RWPE2 (cell line): ENCODE results near the gene DIP2C.
A peak's percentile ranks its signal among the peaks of the same experiment; 100 is the strongest.

Source experiments
- ATAC-seq: fragments of 200-7000 bp; cut with Tn5 transposase; 3 replicates; pipeline ENCODE4 v1.9.1; 2021; ENCODE audit warnings: low read depth
- DNase-seq: peaks from one replicate; pipeline ENCODE4 v3.0.0-alpha.2; 2020; ENCODE audit warnings: low spot score
- H3K27ac ChIP-seq: fragments of 450-650 bp; 2 replicates; pipeline ENCODE4 v1.5.1; 2017; ENCODE audit warnings: mild to moderate bottlenecking; ENCODE audit not compliant: poor library complexity, severe bottlenecking
- H3K27me3 ChIP-seq: fragments of 250-450 bp; sonication (Bioruptor Pico); 2 replicates; pipeline ENCODE4 v1.5.1; 2021; ENCODE audit warnings: mild to moderate bottlenecking, moderate library complexity; ENCODE audit not compliant: insufficient read depth, poor library complexity, severe bottlenecking
- H3K36me3 ChIP-seq: fragments of 250-450 bp; sonication (Bioruptor Pico); 2 replicates; pipeline ENCODE4 v1.5.1; 2020; ENCODE audit warnings: low read depth, mild to moderate bottlenecking, moderate library complexity
- H3K4me1 ChIP-seq: fragments of 250-450 bp; sonication (Bioruptor Pico); 2 replicates; pipeline ENCODE4 v1.5.1; 2021; ENCODE audit warnings: mild to moderate bottlenecking, moderate library complexity; ENCODE audit not compliant: insufficient read depth, poor library complexity, severe bottlenecking
- H3K4me3 ChIP-seq: fragments of 250-450 bp; sonication (Bioruptor Pico); 2 replicates; pipeline ENCODE4 v1.5.1; 2021; ENCODE audit warnings: mild to moderate bottlenecking, moderate library complexity; ENCODE audit not compliant: severe bottlenecking
- H3K9me3 ChIP-seq: fragments of 250-450 bp; sonication (Bioruptor Pico); 2 replicates; pipeline ENCODE4 v1.5.1; 2021; ENCODE audit warnings: mild to moderate bottlenecking, moderate library complexity; ENCODE audit not compliant: severe bottlenecking
- TF ChIP-seq, protein P1 (sequence below): fragments of 450-650 bp; IDR thresholded peaks from one replicate; pipeline ENCODE4 v1.5.1; 2017; ENCODE audit warnings: mild to moderate bottlenecking, moderate library complexity; ENCODE audit not compliant: poor library complexity, severe bottlenecking

Gene DIP2C

DNA sequence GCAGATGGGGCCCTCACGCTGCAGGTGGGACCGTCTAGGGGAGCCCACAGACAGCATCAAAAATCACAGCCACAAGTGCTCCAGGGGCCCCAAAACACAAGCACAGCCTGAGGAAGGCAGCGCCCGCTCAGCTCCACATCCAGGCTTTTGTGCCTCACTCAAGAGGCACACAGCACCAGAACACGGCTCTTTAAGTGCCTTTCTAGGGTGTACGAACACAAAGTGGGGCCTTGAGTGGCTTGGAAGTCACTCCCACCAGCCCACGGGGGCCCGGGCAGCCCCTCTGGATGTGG lies 65.2 kb downstream of the DIP2C start:
- Histone ChIP-seq H3K27ac (no peak overlapping the region), H3K27me3 (no peaks in the 10 kb centered on the region), H3K36me3 (no peaks in the 10 kb centered on the region), H3K4me3 (no peak overlapping the region), H3K9me3 (no peaks in the 10 kb centered on the region), H3K4me1 (peaks cover 2% of the 10 kb centered on the region)
- TF ChIP-seq, protein P1, sequence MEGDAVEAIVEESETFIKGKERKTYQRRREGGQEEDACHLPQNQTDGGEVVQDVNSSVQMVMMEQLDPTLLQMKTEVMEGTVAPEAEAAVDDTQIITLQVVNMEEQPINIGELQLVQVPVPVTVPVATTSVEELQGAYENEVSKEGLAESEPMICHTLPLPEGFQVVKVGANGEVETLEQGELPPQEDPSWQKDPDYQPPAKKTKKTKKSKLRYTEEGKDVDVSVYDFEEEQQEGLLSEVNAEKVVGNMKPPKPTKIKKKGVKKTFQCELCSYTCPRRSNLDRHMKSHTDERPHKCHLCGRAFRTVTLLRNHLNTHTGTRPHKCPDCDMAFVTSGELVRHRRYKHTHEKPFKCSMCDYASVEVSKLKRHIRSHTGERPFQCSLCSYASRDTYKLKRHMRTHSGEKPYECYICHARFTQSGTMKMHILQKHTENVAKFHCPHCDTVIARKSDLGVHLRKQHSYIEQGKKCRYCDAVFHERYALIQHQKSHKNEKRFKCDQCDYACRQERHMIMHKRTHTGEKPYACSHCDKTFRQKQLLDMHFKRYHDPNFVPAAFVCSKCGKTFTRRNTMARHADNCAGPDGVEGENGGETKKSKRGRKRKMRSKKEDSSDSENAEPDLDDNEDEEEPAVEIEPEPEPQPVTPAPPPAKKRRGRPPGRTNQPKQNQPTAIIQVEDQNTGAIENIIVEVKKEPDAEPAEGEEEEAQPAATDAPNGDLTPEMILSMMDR: no peak
- no peak for DNase-seq
- peak; percentile 15; the same call in 2 of the 3 replicates for ATAC-seq

DNA sequence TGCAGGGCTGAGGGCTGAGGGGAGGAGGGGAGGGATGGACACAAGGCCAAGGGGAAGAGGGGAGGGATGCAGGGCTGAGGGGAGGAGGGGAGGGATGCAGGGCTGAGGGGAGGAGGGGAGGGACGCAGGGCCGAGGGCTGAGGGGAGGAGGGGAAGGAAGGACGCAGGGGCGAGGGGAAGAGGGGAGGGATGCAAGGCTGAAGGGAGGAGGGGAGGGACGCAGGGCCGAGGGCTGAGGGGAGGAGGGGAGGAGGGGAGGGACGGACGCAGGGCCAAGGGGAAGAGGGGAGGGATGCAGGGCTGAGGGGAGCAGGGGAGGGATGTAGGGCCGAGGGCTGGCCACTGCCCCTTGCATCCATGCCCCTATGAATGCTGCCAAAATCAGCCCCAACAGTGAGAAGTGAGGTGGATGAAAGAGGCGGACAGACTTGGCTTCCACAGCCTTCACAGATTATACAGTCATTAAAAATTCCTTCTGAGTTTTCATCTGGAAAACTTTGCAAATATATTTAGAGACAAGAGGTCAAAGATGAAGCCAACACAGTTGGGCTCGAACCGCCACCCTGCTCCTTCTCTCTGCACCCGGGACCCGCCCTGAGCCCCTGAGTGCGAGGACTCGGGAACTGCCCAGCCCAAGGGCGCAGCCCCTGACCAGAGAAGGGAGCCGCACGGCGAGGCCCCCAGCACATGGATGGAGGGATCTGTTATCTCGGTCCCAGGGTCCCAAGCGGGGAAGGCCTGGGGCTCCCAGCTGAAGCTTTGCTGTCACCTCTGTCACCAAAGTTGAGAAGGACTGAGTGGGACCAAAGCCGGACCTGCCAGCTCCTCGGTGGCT lies 65.8 kb downstream of the DIP2C start:
- Histone ChIP-seq H3K27me3 (no peaks in the 10 kb centered on the region), H3K27ac (no peak overlapping the region), H3K9me3 (no peaks in the 10 kb centered on the region), H3K4me3 (no peak overlapping the region), H3K36me3 (no peaks in the 10 kb centered on the region), H3K4me1 (peaks cover 2% of the 10 kb centered on the region)
- DNase-seq (no peak), ATAC-seq (no peak)
- TF ChIP-seq, protein P1: no peak

DNA sequence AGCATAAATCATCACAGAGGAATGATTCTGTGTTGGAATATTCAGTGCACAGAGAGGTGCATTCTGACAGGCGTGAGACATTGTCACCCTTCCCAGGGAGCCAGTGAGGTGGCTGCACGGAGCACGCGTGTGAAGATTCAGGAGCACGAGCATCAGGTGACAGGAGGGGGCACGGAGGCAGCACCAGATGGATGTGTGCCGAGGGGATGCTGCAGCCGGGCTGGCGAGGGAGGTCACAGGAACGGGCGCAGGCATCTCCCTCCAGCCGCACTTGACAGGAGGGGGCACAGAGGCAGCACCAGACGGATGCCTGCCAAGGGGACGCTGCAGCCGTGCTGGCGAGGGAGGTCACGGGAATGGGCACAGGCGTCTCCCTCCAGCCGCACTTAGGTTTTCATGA lies 66.5 kb downstream of the DIP2C start:
- TF ChIP-seq, protein P1: no peak
- H3K4me1 ChIP-seq: peaks cover 2% of the 10 kb centered on the region
- DNase-seq: no peak
- no peaks in the 10 kb centered on the region for H3K9me3 ChIP-seq
- H3K27me3 ChIP-seq: no peaks in the 10 kb centered on the region
- no peaks in the 10 kb centered on the region for H3K36me3 ChIP-seq
- no peak for ATAC-seq
- no peak overlapping the region for H3K4me3 ChIP-seq
- H3K27ac ChIP-seq: no peak overlapping the region

DNA sequence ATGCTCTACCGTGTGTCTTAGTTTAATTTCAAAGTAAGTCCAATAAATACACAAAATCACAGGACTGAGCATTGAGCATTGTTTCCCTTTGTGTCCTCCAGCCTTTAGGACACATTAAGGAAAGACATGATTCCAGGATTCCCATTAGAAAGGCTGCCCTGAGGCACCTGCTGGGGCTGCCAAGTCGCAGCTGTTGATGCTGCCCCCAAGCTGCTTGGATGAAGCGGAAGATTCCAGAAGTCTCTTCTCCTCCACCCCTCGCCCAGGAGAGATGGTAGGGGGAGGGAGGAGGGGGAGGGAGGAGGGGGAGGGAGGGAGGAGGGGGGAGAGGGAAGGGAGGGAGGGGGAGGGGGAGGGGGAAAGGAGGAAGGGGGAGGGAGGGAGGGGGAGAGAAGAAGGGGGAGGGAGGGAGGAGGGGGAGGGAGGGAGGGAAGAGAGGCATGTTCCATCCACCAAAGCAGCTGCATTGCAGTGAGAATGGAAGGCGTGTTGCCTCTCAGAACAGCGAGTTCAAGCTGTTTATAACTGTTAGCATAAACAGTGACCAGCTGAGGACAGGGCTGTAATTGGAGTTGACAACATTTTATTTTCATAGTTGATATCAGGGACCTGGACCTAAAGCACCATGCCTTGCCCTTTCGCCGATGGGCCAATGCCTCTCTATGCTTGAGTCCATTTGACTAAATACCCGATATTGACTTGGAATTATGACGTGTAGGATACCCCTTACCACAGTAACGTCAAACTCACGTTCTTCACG lies 67.3 kb downstream of the DIP2C start:
- ATAC-seq: no peak

More for the DNA sequence above, 67.3 kb downstream of the DIP2C start:
- Histone ChIP-seq H3K9me3 (no peaks in the 10 kb centered on the region), H3K4me1 (peaks cover 2% of the 10 kb centered on the region), H3K36me3 (no peaks in the 10 kb centered on the region), H3K4me3 (no peak overlapping the region), H3K27me3 (no peaks in the 10 kb centered on the region), H3K27ac (no peak overlapping the region)
- no peak for DNase-seq
- TF ChIP-seq, protein P1: no peak
